Calu3 (cell line): ENCODE data around the gene SPOCD1. TPM values are rescaled to one million over a fixed set of nuclear protein-coding genes. Genes with fewer than 3 reads are reported as not detected.

Experiments
- BruUV-seq: library from RNA; stranded (reverse); fragments of 400-500 nt; replicated peaks from 2 replicates; lab custom pipeline; 2021; lab: Mats Ljungman, UMichigan
- CTCF ChIA-PET: fragments of 300-600 bp; sonication (Branson Sonifier 250); formaldehyde crosslinking; loops from one replicate; lab custom pipeline; 2022; ENCODE audit warnings: antibody characterized with exemption; lab: Charles Lee
- DNase-seq: peaks from one replicate; pipeline ENCODE4 v3.0.0; 2022
- H3K27ac Mint-ChIP-seq: one replicate; pipeline ENCODE4 v1.8.0; 2022; ENCODE audit warnings: mixed read lengths; ENCODE audit not compliant: unreplicated experiment
- H3K27me3 Mint-ChIP-seq: one replicate; pipeline ENCODE4 v1.8.0; 2022; ENCODE audit warnings: mixed read lengths; ENCODE audit not compliant: unreplicated experiment
- H3K36me3 Mint-ChIP-seq: one replicate; pipeline ENCODE4 v1.8.0; 2022; ENCODE audit warnings: mild to moderate bottlenecking, moderate library complexity, mixed read lengths; ENCODE audit not compliant: insufficient read depth, unreplicated experiment
- H3K4me1 Mint-ChIP-seq: one replicate; pipeline ENCODE4 v1.8.0; 2022; ENCODE audit warnings: mild to moderate bottlenecking, low read depth, mixed read lengths; ENCODE audit not compliant: unreplicated experiment
- H3K4me3 Mint-ChIP-seq: one replicate; pipeline ENCODE4 v1.8.0; 2022; ENCODE audit warnings: mild to moderate bottlenecking, low read depth, moderate library complexity, mixed read lengths; ENCODE audit not compliant: unreplicated experiment
- H3K9me3 Mint-ChIP-seq: one replicate; pipeline ENCODE4 v1.8.0; 2022; ENCODE audit warnings: low read depth, mixed read lengths; ENCODE audit not compliant: unreplicated experiment
- CTCF ChIP-seq: fragments of 200-600 bp; IDR thresholded peaks from one replicate; pipeline ENCODE4 v1.8.0; 2022; ENCODE audit warnings: antibody characterized with exemption; ENCODE audit not compliant: unreplicated experiment
- intact Hi-C: fragments of 100-400 bp; cut with micrococcal nuclease; formaldehyde crosslinking; loops from one replicate; pipeline ENCODE4 v1.10.0; 2022; ENCODE audit not compliant: unreplicated experiment
- total RNA-seq: library from RNA; stranded (reverse); gene quantifications from 2 replicates; pipeline ENCODE4 v1.2.3, GENCODE V29; 2022

SPOCD1 gene
- total RNA-seq, 1 experiment from 2014 or later: 6.3 TPM

GRCh38 chr1:31755850-31756492 is 59.9 kb downstream of the SPOCD1 start:
- TF ChIP-seq CTCF: no peak
- no peak overlapping the region for H3K4me3 Mint-ChIP-seq
- peaks cover 16% of the 10 kb centered on the region for H3K4me1 Mint-ChIP-seq
- H3K27ac Mint-ChIP-seq: no peak overlapping the region
- no peaks in the 10 kb centered on the region for H3K9me3 Mint-ChIP-seq
- no TSS peak for BruUV-seq
- no peak for DNase-seq
- intact Hi-C loops: no loop called here
- H3K36me3 Mint-ChIP-seq: peaks cover 6% of the 10 kb centered on the region
- H3K27me3 Mint-ChIP-seq: peaks cover 68% of the 10 kb centered on the region
- CTCF ChIA-PET: no interaction called here

GRCh38 chr1:31755197-31755611 is 60.6 kb downstream of the SPOCD1 start:
- Mint-ChIP-seq H3K27me3 (peaks cover 74% of the 10 kb centered on the region), H3K27ac (no peak overlapping the region), H3K36me3 (peaks cover 6% of the 10 kb centered on the region), H3K4me3 (no peak overlapping the region), H3K9me3 (no peaks in the 10 kb centered on the region), H3K4me1 (peaks cover 16% of the 10 kb centered on the region)
- no peak for DNase-seq
- CTCF ChIA-PET: no interaction called here
- intact Hi-C loops: no loop called here
- TF ChIP-seq CTCF: no peak
- no TSS peak for BruUV-seq

GRCh38 chr1:31754397-31754796 is 61.4 kb downstream of the SPOCD1 start:
- Mint-ChIP-seq H3K9me3 (no peaks in the 10 kb centered on the region), H3K27me3 (peaks cover 74% of the 10 kb centered on the region), H3K4me1 (peaks cover 8% of the 10 kb centered on the region), H3K36me3 (peaks cover 6% of the 10 kb centered on the region), H3K4me3 (no peak overlapping the region), H3K27ac (no peak overlapping the region)
- no peak for TF ChIP-seq CTCF
- intact Hi-C loops: no loop called here
- BruUV-seq: no TSS peak
- CTCF ChIA-PET: no interaction called here
- DNase-seq: no peak

GRCh38 chr1:31753707-31754349 is 62.0 kb downstream of the SPOCD1 start:
- peaks cover 4% of the 10 kb centered on the region for H3K36me3 Mint-ChIP-seq
- H3K27me3 Mint-ChIP-seq: peaks cover 74% of the 10 kb centered on the region
- intact Hi-C loops: no loop called here
- no TSS peak for BruUV-seq
- DNase-seq: no peak
- no peak for TF ChIP-seq CTCF
- no peaks in the 10 kb centered on the region for H3K9me3 Mint-ChIP-seq
- no peak overlapping the region for H3K4me3 Mint-ChIP-seq
- CTCF ChIA-PET: no interaction called here
- H3K4me1 Mint-ChIP-seq: peaks cover 8% of the 10 kb centered on the region
- no peak overlapping the region for H3K27ac Mint-ChIP-seq
